Stomach (tissue), 9 donors: ENCODE results near the gene NUP210. TPM values are rescaled to one million over a fixed set of nuclear protein-coding genes. Genes with fewer than 3 reads are reported as not detected.

ENCODE experiments used
- DNase-seq, 2 donors: peaks; one replicate each; pipeline versions ENCODE4 v3.0.0 to v3.0.0-alpha.2; 2013 to 2019
- H3K27ac ChIP-seq, 5 donors: fragments of 200-600 bp in 4 of 5; sonication (generic) in 4 of 5; one replicate each; pipeline ENCODE4 v1.5.1; 2013 to 2019; ENCODE audit warnings: mild to moderate bottlenecking in 1 of 5, moderate library complexity in 1 of 5
- H3K27me3 ChIP-seq, 3 donors: fragments of 200-600 bp; sonication (generic); one replicate each; pipeline ENCODE4 v1.5.1; 2017 to 2019; ENCODE audit warnings: mixed run types in 1 of 3
- H3K36me3 ChIP-seq, 4 donors: fragments of 200-600 bp; sonication (generic); 1 replicate in 3 of 4; 2 replicates in 1 of 4; pipeline ENCODE4 v1.5.1; 2016 to 2019
- H3K4me1 ChIP-seq, 4 donors: fragments of 200-600 bp; sonication (generic); one replicate each; pipeline ENCODE4 v1.5.1; 2016 to 2019
- H3K4me3 ChIP-seq, 4 donors: fragments of 200-600 bp; sonication (generic) in 3 of 4; one replicate each; pipeline ENCODE4 v1.5.1; 2016 to 2019; ENCODE audit warnings: mild to moderate bottlenecking in 1 of 4
- H3K9me3 ChIP-seq, 4 donors: fragments of 200-600 bp; sonication (generic); one replicate each; pipeline ENCODE4 v1.5.1; 2016 to 2019
- CTCF ChIP-seq, 7 experiments: fragments of 450-650 bp in 4 of 7; fragments of 200-600 bp in 3 of 7; sonication (generic) in 3 of 7; IDR thresholded peaks; one replicate each; pipeline ENCODE4 v1.5.1; 2016 to 2019; ENCODE audit warnings: antibody characterized with exemption in 7 of 7, control low read depth in 2 of 7, mild to moderate bottlenecking in 1 of 7
- EP300 ChIP-seq: sonication (generic); formaldehyde crosslinking; IDR thresholded peaks from one replicate; pipeline ENCODE4 v1.6.1; 2017; ENCODE audit warnings: antibody characterized with exemption
- POLR2A ChIP-seq, 4 donors: fragments of 450-650 bp; IDR thresholded peaks; one replicate each; pipeline ENCODE4 v1.6.1; 2016; ENCODE audit warnings: antibody characterized with exemption in 4 of 4, control low read depth in 2 of 4, mild to moderate bottlenecking in 1 of 4, moderate library complexity in 1 of 4
- POLR2AphosphoS5 ChIP-seq, 3 donors: sonication (generic); formaldehyde crosslinking; IDR thresholded peaks; one replicate each; pipeline ENCODE4 v1.6.1; 2016; ENCODE audit warnings: antibody characterized with exemption in 3 of 3
- WGBS, 5 donors: extraction: QIAGEN DNeasy Blood & Tissue Kit in 3 of 5; methylation state at CpG; one replicate each; pipeline versions ENCODE4 v1.1.5 to v1.1.7; 2013 to 2018; 5-methylcytosine and 5-hydroxymethylcytosine counted together
- intact Hi-C: fragments of 100-400 bp; cut with DNase I; formaldehyde crosslinking; loops from one replicate; pipeline ENCODE4 v1.15.1; 2023; ENCODE audit warnings: low total_unique reads
- polyA plus RNA-seq, 3 donors: library from polyadenylated mRNA; stranded (reverse); fragments of 200-250 nt; gene quantifications; one replicate each; pipeline ENCODE4 v1.2.3, GENCODE V29; 2013
- total RNA-seq, 5 donors: library from RNA; depleted of rRNA; stranded (reverse); fragments of >200 nt; gene quantifications; one replicate each; pipeline versions ENCODE4 v1.1.0 to v1.2.3, GENCODE V29; 2014 to 2016
- donor health status: healthy with polysubstance abuse.
- donor health status: Bipolar disorder and iron deficiency.
- donor health status: healthy.

The NUP210 gene
- total and polyA plus RNA-seq, 8 donors, result 0.92 to 21.1 (median 10.8) TPM

DNA sequence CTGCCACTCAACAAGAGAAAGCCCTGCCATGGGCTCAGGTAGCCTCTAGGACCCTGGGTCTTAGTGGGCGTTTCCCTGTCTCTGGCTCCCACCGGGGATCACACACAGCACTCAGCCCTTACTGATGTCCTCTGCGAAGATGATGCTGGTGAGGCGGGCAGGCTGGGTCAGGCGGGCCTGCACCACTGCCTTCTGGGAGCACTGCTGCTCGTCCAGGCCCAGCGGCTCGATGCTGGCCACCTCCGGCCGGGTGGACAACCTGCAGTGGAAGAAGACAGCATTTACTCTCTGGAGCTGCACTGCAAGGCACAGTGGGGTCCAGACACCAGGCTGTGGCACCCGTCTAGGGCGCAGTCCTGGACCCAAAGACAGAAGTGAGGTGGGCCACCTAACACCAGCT is 20.5 kb downstream of the NUP210 start:
- intact Hi-C loops, result no loop called here
- H3K27me3 ChIP-seq, result no peaks in the 10 kb centered on the region
- H3K27ac ChIP-seq, result no peak overlapping the region
- H3K9me3 ChIP-seq, result peaks cover 0 to 6% (median 3%) of the 10 kb centered on the region in 4 donors
- no peaks in the 10 kb centered on the region for H3K4me1 ChIP-seq
- H3K4me3 ChIP-seq, result no peak overlapping the region
- no peak for DNase-seq
- peaks cover 0 to 34% (median 18%) of the 10 kb centered on the region in 4 donors for H3K36me3 ChIP-seq
- 91 to 95% (median 93%) methylated on average over 9 to 12 of the region's 12 CpGs for WGBS, 5 donors
- TF ChIP-seq EP300, result no peak
- no peak for TF ChIP-seq POLR2AphosphoS5 (IDR thresholded peaks at IDR 0.05)
- no peak for TF ChIP-seq POLR2A (IDR thresholded peaks at IDR 0.05)
- TF ChIP-seq CTCF (IDR thresholded peaks at IDR 0.05), result no peak

GRCh38 chr3:13397316-13397715 is 22.8 kb downstream of the NUP210 start:
- Histone ChIP-seq H3K9me3 (no peaks in the 10 kb centered on the region), H3K4me1 (no peaks in the 10 kb centered on the region), H3K27ac (no peak overlapping the region), H3K36me3 (peaks cover 0 to 53% (median 33%) of the 10 kb centered on the region in 4 donors), H3K27me3 (no peaks in the 10 kb centered on the region), H3K4me3 (no peak overlapping the region)
- TF ChIP-seq POLR2A (IDR thresholded peaks at IDR 0.05), result no peak
- TF ChIP-seq POLR2AphosphoS5 (IDR thresholded peaks at IDR 0.05), result no peak
- TF ChIP-seq EP300, result no peak
- TF ChIP-seq CTCF (IDR thresholded peaks at IDR 0.05), result no peak
- DNase-seq, result no peak
- WGBS, 5 donors, result 86 to 97% (median 93%) methylated on average over 5 to 8 of the region's 8 CpGs
- intact Hi-C loops, result no loop called here

GRCh38 chr3:13394363-13394762 is 25.8 kb downstream of the NUP210 start:
- Histone ChIP-seq H3K4me3 (no peak overlapping the region), H3K27me3 (no peaks in the 10 kb centered on the region), H3K36me3 (peaks cover 0 to 76% (median 51%) of the 10 kb centered on the region in 4 donors), H3K27ac (no peak overlapping the region), H3K9me3 (no peaks in the 10 kb centered on the region), H3K4me1 (no peaks in the 10 kb centered on the region)
- WGBS, 5 donors, result 73 to 95% (median 76%) methylated on average over 4 of the region's 4 CpGs
- TF ChIP-seq CTCF (IDR thresholded peaks at IDR 0.05) (no peak), EP300 (no peak), POLR2AphosphoS5 (IDR thresholded peaks at IDR 0.05) (no peak), POLR2A (IDR thresholded peaks at IDR 0.05) (no peak)
- intact Hi-C loops, result no loop called here
- no peak for DNase-seq

DNA sequence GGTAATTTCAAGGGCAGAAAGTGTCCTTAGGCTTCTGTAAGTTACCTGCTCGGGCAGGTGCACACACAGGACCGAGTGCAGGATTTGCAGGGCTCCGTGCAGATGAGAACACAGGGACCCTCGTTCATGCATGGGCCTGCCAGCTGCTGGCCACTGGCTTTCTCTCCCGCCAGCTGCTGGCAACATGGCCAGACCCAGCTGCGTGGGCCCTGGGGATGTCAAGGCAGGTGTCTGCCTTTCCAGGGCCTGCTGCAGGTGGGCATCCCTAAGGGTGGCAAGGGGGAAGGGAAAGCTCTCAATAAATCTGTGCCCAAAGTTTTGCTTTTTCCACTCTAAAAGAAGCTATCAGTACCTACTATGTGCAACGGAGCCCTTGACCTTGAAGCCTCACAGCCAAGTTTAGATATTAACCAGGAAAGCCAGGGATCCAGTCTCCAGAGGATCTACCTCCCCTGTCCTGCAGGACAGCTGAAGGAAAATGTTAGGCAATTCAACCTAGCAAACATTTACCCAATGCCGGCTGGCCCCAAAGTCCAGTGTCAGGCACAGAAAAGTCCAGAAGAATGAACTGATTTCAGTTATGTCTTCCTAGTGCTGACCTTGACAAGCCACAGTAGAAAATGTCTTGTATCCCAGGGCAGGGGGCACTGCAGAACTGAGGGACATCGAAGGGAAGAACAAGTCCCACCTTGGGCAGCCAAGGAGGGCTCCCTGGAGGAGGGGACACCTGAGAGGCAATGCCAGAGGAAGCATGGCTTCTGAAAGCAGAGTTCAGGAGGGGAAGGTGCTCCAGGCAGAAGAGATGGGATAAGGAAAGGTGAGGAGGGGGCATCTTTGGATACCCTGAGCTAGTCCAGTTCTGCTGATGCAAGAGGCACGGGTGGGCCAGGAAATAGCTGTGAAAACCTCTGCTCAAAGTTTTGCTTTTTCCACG is 26.4 kb downstream of the NUP210 start:
- 77 to 94% (median 81%) methylated on average over 11 of the region's 11 CpGs for WGBS, 5 donors
- no peak for DNase-seq
- no peaks in the 10 kb centered on the region for H3K27me3 ChIP-seq
- no peak overlapping the region for H3K27ac ChIP-seq
- intact Hi-C loops, result no loop called here
- no peaks in the 10 kb centered on the region for H3K4me1 ChIP-seq
- TF ChIP-seq CTCF (IDR thresholded peaks at IDR 0.05) (no peak), POLR2A (IDR thresholded peaks at IDR 0.05) (no peak), EP300 (no peak), POLR2AphosphoS5 (IDR thresholded peaks at IDR 0.05) (no peak)
- no peaks in the 10 kb centered on the region for H3K9me3 ChIP-seq
- peaks cover 0 to 80% (median 57%) of the 10 kb centered on the region in 4 donors for H3K36me3 ChIP-seq
- no peak overlapping the region for H3K4me3 ChIP-seq
